Suprapubic skin (tissue), 4 donors: ENCODE results near the gene ZMIZ2.

Experiments
- POLR2A ChIP-seq, 2 donors: fragments of 450-650 bp; IDR thresholded peaks; one replicate each; pipeline ENCODE4 v1.6.1; 2017; ENCODE audit warnings: antibody characterized with exemption in 2 of 2, mild to moderate bottlenecking in 2 of 2, moderate library complexity in 2 of 2
- POLR2AphosphoS5 ChIP-seq, 3 donors: sonication (generic); formaldehyde crosslinking; IDR thresholded peaks; one replicate each; pipeline ENCODE4 v1.6.1; 2017; ENCODE audit warnings: antibody characterized with exemption in 3 of 3
- TF ChIP-seq, protein P1 (sequence below), 2 donors: fragments of 200-600 bp in 1 of 2; fragments of 450-650 bp in 1 of 2; sonication (generic) in 1 of 2; IDR thresholded peaks; one replicate each; pipeline ENCODE4 v1.5.1; 2016 to 2019; ENCODE audit warnings: antibody characterized with exemption in 2 of 2, mild to moderate bottlenecking in 1 of 2, moderate library complexity in 1 of 2

GRCh38 chr7:44762726-44763522 is 14.3 kb downstream of the ZMIZ2 start:
- no peak for TF ChIP-seq POLR2A (IDR thresholded peaks at IDR 0.05)
- TF ChIP-seq POLR2AphosphoS5 (IDR thresholded peaks at IDR 0.05) = no peak
- TF ChIP-seq, protein P1, sequence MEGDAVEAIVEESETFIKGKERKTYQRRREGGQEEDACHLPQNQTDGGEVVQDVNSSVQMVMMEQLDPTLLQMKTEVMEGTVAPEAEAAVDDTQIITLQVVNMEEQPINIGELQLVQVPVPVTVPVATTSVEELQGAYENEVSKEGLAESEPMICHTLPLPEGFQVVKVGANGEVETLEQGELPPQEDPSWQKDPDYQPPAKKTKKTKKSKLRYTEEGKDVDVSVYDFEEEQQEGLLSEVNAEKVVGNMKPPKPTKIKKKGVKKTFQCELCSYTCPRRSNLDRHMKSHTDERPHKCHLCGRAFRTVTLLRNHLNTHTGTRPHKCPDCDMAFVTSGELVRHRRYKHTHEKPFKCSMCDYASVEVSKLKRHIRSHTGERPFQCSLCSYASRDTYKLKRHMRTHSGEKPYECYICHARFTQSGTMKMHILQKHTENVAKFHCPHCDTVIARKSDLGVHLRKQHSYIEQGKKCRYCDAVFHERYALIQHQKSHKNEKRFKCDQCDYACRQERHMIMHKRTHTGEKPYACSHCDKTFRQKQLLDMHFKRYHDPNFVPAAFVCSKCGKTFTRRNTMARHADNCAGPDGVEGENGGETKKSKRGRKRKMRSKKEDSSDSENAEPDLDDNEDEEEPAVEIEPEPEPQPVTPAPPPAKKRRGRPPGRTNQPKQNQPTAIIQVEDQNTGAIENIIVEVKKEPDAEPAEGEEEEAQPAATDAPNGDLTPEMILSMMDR (IDR thresholded peaks at IDR 0.05) = no peak
